ENCODE results near the gene CKAP5. TPM values are rescaled to one million over a fixed set of nuclear protein-coding genes. Genes with fewer than 3 reads are reported as not detected.
"Not testable (repeated sequence)": the region's sequence is repeated elsewhere in the genome, so short reads cannot be mapped to it uniquely, and the experiment has no call there.

The CKAP5 gene
- total and polyA plus RNA-seq, 4 donors = 12.0 to 64.5 (median 39.0) TPM

- WGBS, 2 donors = 93 to 95% methylated on average over 11 of the region's 11 CpGs
- no peak overlapping the region for H3K27ac ChIP-seq (ENCODE audit: low read depth in 1 of 2, low read length in 2 of 2)
- intact Hi-C loops (cut with DNase I) = no loop called here
These were observed 123.3 kb downstream of the CKAP5 start for GRCh38 chr11:46722566-46723358.

GRCh38 chr11:46721286-46721685 lies 124.8 kb downstream of the CKAP5 start:
- Histone ChIP-seq H3K27me3 (ENCODE audit: control insufficient read depth in 1 of 2, insufficient read depth in 2 of 2, low read length in 1 of 2) (no peaks in the 10 kb centered on the region), H3K4me1 (ENCODE audit: control insufficient read depth in 1 of 2, insufficient read depth in 2 of 2, low read length in 2 of 2) (no peaks in the 10 kb centered on the region), H3K36me3 (ENCODE audit: control insufficient read depth in 1 of 2, insufficient read depth in 2 of 2, low read length in 1 of 2) (no peaks in the 10 kb centered on the region), H3K9me3 (ENCODE audit: control insufficient read depth, low read length) (no peaks in the 10 kb centered on the region), H3K4me3 (ENCODE audit: low read length in 2 of 2) (no peak overlapping the region), H3K27ac (ENCODE audit: low read depth in 1 of 2, low read length in 2 of 2) (no peak overlapping the region)
- no peak for ATAC-seq (ENCODE audit: low FRiP score)
- intact Hi-C loops (cut with DNase I) = no loop called here
- no peak for DNase-seq
- WGBS, 2 donors = 81 to 84% methylated on average over 6 of the region's 6 CpGs

More at GRCh38 chr11:46722566-46723358, 123.3 kb downstream of the CKAP5 start:
- Histone ChIP-seq H3K4me3 (ENCODE audit: low read length in 2 of 2) (no peak overlapping the region), H3K4me1 (ENCODE audit: control insufficient read depth in 1 of 2, insufficient read depth in 2 of 2, low read length in 2 of 2) (no peaks in the 10 kb centered on the region), H3K36me3 (ENCODE audit: control insufficient read depth in 1 of 2, insufficient read depth in 2 of 2, low read length in 1 of 2) (no peaks in the 10 kb centered on the region), H3K27me3 (ENCODE audit: control insufficient read depth in 1 of 2, insufficient read depth in 2 of 2, low read length in 1 of 2) (no peaks in the 10 kb centered on the region), H3K9me3 (ENCODE audit: control insufficient read depth, low read length) (no peaks in the 10 kb centered on the region)
- DNase-seq (no peak), ATAC-seq (ENCODE audit: low FRiP score) (no peak)

GRCh38 chr11:46719543-46720218 lies 126.4 kb downstream of the CKAP5 start:
- Histone ChIP-seq H3K9me3 (ENCODE audit: control insufficient read depth, low read length) (no peaks in the 10 kb centered on the region), H3K4me1 (ENCODE audit: control insufficient read depth in 1 of 2, insufficient read depth in 2 of 2, low read length in 2 of 2) (no peaks in the 10 kb centered on the region), H3K4me3 (ENCODE audit: low read length in 2 of 2) (no peak overlapping the region), H3K27ac (ENCODE audit: low read depth in 1 of 2, low read length in 2 of 2) (no peak overlapping the region), H3K36me3 (ENCODE audit: control insufficient read depth in 1 of 2, insufficient read depth in 2 of 2, low read length in 1 of 2) (no peaks in the 10 kb centered on the region), H3K27me3 (ENCODE audit: control insufficient read depth in 1 of 2, insufficient read depth in 2 of 2, low read length in 1 of 2) (no peaks in the 10 kb centered on the region)
- DNase-seq = no peak
- WGBS, 2 donors = 91 to 92% methylated on average over 25 of the region's 25 CpGs
- ATAC-seq (ENCODE audit: low FRiP score) = peak; percentile 13
- intact Hi-C loops (cut with DNase I) = no loop called here

- no peaks in the 10 kb centered on the region for H3K9me3 ChIP-seq (ENCODE audit: control insufficient read depth, low read length)
- WGBS, 2 donors = 85% methylated on average over 7 of the region's 7 CpGs
- no peaks in the 10 kb centered on the region for H3K4me1 ChIP-seq (ENCODE audit: control insufficient read depth in 1 of 2, insufficient read depth in 2 of 2, low read length in 2 of 2)
- DNase-seq (no peak), ATAC-seq (ENCODE audit: low FRiP score) (no peak)
- H3K27ac ChIP-seq (ENCODE audit: low read depth in 1 of 2, low read length in 2 of 2) = no peak within 1 kb of the TSS
- H3K27me3 ChIP-seq (ENCODE audit: control insufficient read depth in 1 of 2, insufficient read depth in 2 of 2, low read length in 1 of 2) = no peaks in the 10 kb centered on the region
- H3K4me3 ChIP-seq (ENCODE audit: low read length in 2 of 2) = no peak within 1 kb of the TSS
- intact Hi-C loops (cut with DNase I) = no loop called here
- no peaks in the 10 kb centered on the region for H3K36me3 ChIP-seq (ENCODE audit: control insufficient read depth in 1 of 2, insufficient read depth in 2 of 2, low read length in 1 of 2)
These were observed 127.0 kb downstream of the CKAP5 start, which contains the start of gene F2 for GRCh38 chr11:46719048-46719542. Gene F2 (plus strand): TSS chr11:46719213. CDS start chr11:46719236, 23 bp downstream.

GRCh38 chr11:46718155-46719019 lies 127.7 kb downstream of the CKAP5 start:
- no peak for DNase-seq
- intact Hi-C loops (cut with DNase I) = no loop called here
- Histone ChIP-seq H3K4me1 (ENCODE audit: control insufficient read depth in 1 of 2, insufficient read depth in 2 of 2, low read length in 2 of 2) (peaks cover under 1 to 2% of the 10 kb centered on the region in 2 donors), H3K9me3 (ENCODE audit: control insufficient read depth, low read length) (no peaks in the 10 kb centered on the region), H3K4me3 (ENCODE audit: low read length in 2 of 2) (no peak overlapping the region), H3K27ac (ENCODE audit: low read depth in 1 of 2, low read length in 2 of 2) (no peak overlapping the region), H3K27me3 (ENCODE audit: control insufficient read depth in 1 of 2, insufficient read depth in 2 of 2, low read length in 1 of 2) (no peaks in the 10 kb centered on the region), H3K36me3 (ENCODE audit: control insufficient read depth in 1 of 2, insufficient read depth in 2 of 2, low read length in 1 of 2) (no peaks in the 10 kb centered on the region)
- no peak for ATAC-seq (ENCODE audit: low FRiP score)
- WGBS, 2 donors = 71 to 80% methylated on average over 11 of the region's 11 CpGs

- H3K27me3 ChIP-seq (ENCODE audit: control insufficient read depth in 1 of 2, insufficient read depth in 2 of 2, low read length in 1 of 2); ATAC-seq (ENCODE audit: low FRiP score); H3K4me1 ChIP-seq (ENCODE audit: control insufficient read depth in 1 of 2, insufficient read depth in 2 of 2, low read length in 2 of 2); H3K36me3 ChIP-seq (ENCODE audit: control insufficient read depth in 1 of 2, insufficient read depth in 2 of 2, low read length in 1 of 2); DNase-seq; H3K4me3 ChIP-seq (ENCODE audit: low read length in 2 of 2); H3K9me3 ChIP-seq (ENCODE audit: control insufficient read depth, low read length); H3K27ac ChIP-seq (ENCODE audit: low read depth in 1 of 2, low read length in 2 of 2); intact Hi-C loops (cut with DNase I): not testable (repeated sequence)
- 89 to 91% methylated on average over 2 of the region's 2 CpGs for WGBS, 2 donors
These were observed 128.3 kb downstream of the CKAP5 start for GRCh38 chr11:46717825-46718154.

- ATAC-seq (ENCODE audit: low FRiP score) (no peak), DNase-seq (no peak)
- no peaks in the 10 kb centered on the region for H3K27me3 ChIP-seq (ENCODE audit: control insufficient read depth in 1 of 2, insufficient read depth in 2 of 2, low read length in 1 of 2)
- intact Hi-C loops (cut with DNase I) = loop anchor here in 1 of 2 donors (5.0 kb wide), 1 partner anchor 591 kb away; the partner anchor contains the start of gene PHF21A
- H3K36me3 ChIP-seq (ENCODE audit: control insufficient read depth in 1 of 2, insufficient read depth in 2 of 2, low read length in 1 of 2) = no peaks in the 10 kb centered on the region
- H3K9me3 ChIP-seq (ENCODE audit: control insufficient read depth, low read length) = no peaks in the 10 kb centered on the region
- H3K4me1 ChIP-seq (ENCODE audit: control insufficient read depth in 1 of 2, insufficient read depth in 2 of 2, low read length in 2 of 2) = peaks cover 2 to 5% of the 10 kb centered on the region in 2 donors
- 90 to 93% methylated on average over 7 of the region's 7 CpGs for WGBS, 2 donors
- H3K27ac ChIP-seq (ENCODE audit: low read depth in 1 of 2, low read length in 2 of 2) = peak overlapping the region in 1 of 2 donors; percentile 51
- H3K4me3 ChIP-seq (ENCODE audit: low read length in 2 of 2) = no peak overlapping the region
These were observed 133.1 kb downstream of the CKAP5 start for GRCh38 chr11:46712874-46713576.

- no peak for DNase-seq
- intact Hi-C loops (cut with DNase I) = loop anchor here in 1 of 2 donors (5.0 kb wide), 1 partner anchor 589 kb away; the partner anchor contains the start of gene PHF21A
- Histone ChIP-seq H3K27me3 (ENCODE audit: control insufficient read depth in 1 of 2, insufficient read depth in 2 of 2, low read length in 1 of 2) (no peaks in the 10 kb centered on the region), H3K9me3 (ENCODE audit: control insufficient read depth, low read length) (no peaks in the 10 kb centered on the region), H3K27ac (ENCODE audit: low read depth in 1 of 2, low read length in 2 of 2) (peak overlapping the region; percentile 85 to 94), H3K36me3 (ENCODE audit: control insufficient read depth in 1 of 2, insufficient read depth in 2 of 2, low read length in 1 of 2) (no peaks in the 10 kb centered on the region), H3K4me3 (ENCODE audit: low read length in 2 of 2) (no peak overlapping the region), H3K4me1 (ENCODE audit: control insufficient read depth in 1 of 2, insufficient read depth in 2 of 2, low read length in 2 of 2) (peaks cover 2 to 5% of the 10 kb centered on the region in 2 donors)
- peak; percentile 67 for ATAC-seq (ENCODE audit: low FRiP score)
- WGBS, 2 donors = 30 to 31% methylated on average over 5 of the region's 5 CpGs
These were observed 134.8 kb downstream of the CKAP5 start for GRCh38 chr11:46711303-46711702.

Data from aorta (tissue), 5 donors.